K562 (cell line): ENCODE measurements around the gene IRF2BP2. TPM values are rescaled to one million over a fixed set of nuclear protein-coding genes. Genes with fewer than 3 reads are reported as not detected.

ENCODE experiments used
- TRIM28 ChIP-seq: fragments of 450-650 bp; IDR thresholded peaks from 2 replicates; pipeline ENCODE4 v1.6.1; 2017
- ZNF444 ChIP-seq: fragments of 250-450 bp; sonication (Bioruptor Pico); IDR thresholded peaks from 2 replicates; pipeline ENCODE4 v1.4.0; 2020; ENCODE audit warnings: mild to moderate bottlenecking, moderate library complexity
- ZNF780A ChIP-seq: fragments of 250-450 bp; sonication (Bioruptor Pico); IDR thresholded peaks from 2 replicates; pipeline ENCODE4 v1.5.0; 2021; ENCODE audit warnings: mild to moderate bottlenecking
- polyA plus RNA-seq, 8 experiments: library from polyadenylated mRNA; depleted of rRNA in 4 of 8; stranded (reverse) in 5 of 8; unstranded in 3 of 8; fragments of >200 nt; fragmentation: Nextera tagmentation in 2 of 8; fragmentation: Illumina TruSeq in 1 of 8; extraction: Ambion mirVana in 2 of 8; extraction: Trizol in 1 of 8; gene quantifications; 2 replicates each; pipeline versions ENCODE4 v1.2.1 to v1.2.3, GENCODE V29; 2011 to 2014; ENCODE audit warnings: inconsistent platforms in 1 of 8, missing spikeins in 1 of 8
- total RNA-seq, 7 experiments: library from RNA; depleted of rRNA in 6 of 7; stranded (reverse); fragments of >200 nt in 6 of 7; fragmentation: Illumina TruSeq in 2 of 7; extraction: Trizol in 2 of 7; gene quantifications; 2 replicates each; pipeline versions ENCODE4 v1.2.1 to v1.2.3, GENCODE V29; 2011 to 2021; ENCODE audit warnings: low replicate concordance in 1 of 7
- TF ChIP-seq, protein P1 (sequence below): fragments of 200-600 bp; sonication (generic); IDR thresholded peaks from one replicate; pipeline ENCODE4 v1.6.1; 2012; ENCODE audit warnings: mild to moderate bottlenecking, low read depth, low read length, inconsistent platforms
- TF ChIP-seq, protein P2 (sequence below): fragments of 250-450 bp; sonication (Bioruptor Pico); IDR thresholded peaks from 2 replicates; pipeline ENCODE4 v1.8.0; 2022; ENCODE audit warnings: moderate library complexity, mild to moderate bottlenecking, inconsistent platforms
- TF ChIP-seq, protein P3 (sequence below), 3 experiments: IDR thresholded peaks in 2 of 3; conservative IDR thresholded peaks in 1 of 3; 2 replicates each; pipeline ENCODE4 v1.5.1; 2011 to 2012; ENCODE audit warnings: low read length in 3 of 3, mild to moderate bottlenecking in 3 of 3, control low read depth in 2 of 3, improper control_type of control experiment in 1 of 3, inconsistent platforms in 1 of 3, low read depth in 1 of 3, mixed read lengths in 1 of 3, moderate library complexity in 1 of 3; ENCODE audit not compliant: insufficient read depth in 2 of 3
- TF ChIP-seq, protein P4 (sequence below): fragments of 250-450 bp; sonication (Bioruptor Pico); IDR thresholded peaks from 2 replicates; pipeline ENCODE4 v1.8.0; 2021; ENCODE audit warnings: borderline replicate concordance, mild to moderate bottlenecking, moderate library complexity; ENCODE audit not compliant: poor library complexity, severe bottlenecking

The IRF2BP2 gene
- total and polyA plus RNA-seq, 9 of the 15 experiments (the other 6 are each of a cell fraction or from before 2014, with no cell fraction given) = 7.7 to 68.6 (median 22.1) TPM

DNA sequence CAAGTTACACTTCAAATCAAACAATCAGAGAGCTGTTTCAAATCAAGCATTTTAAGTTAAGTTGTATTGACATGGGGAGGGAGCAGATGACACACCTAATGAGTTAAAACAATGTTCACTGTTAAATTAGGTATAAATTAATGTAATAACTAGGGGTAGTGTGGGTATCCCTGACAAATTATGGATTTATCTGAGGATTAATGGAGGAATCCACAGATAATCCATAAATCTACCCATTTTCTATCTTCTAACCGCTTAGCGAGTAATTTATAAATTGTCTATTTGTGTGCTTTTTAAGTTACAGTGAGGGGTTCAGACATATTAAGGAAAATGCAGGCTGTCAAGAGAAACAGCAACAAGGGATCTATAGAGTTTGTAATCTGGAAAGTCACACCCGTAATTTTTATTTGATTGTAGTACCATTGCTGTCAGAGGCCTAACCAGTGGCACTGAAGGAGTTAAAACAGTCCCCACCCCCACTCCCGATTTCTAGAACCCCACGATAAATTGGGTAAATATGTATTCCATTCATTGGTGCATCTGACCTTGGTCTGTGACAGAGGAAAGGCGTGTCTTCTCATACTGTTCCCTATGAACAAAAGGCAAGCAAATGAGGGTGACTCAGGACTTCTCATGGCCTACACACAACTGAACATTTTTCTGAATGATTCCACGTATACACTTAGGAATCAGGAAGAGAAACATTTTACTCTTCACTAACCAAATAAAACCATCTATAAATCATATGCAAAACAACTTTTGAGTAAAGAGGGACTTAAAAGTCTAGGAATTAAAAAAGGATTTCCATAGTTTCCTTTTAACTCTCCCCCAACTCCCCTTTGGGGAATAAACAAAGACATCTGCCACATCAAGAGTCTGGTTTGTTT is 7.4 kb downstream of the IRF2BP2 start (continued):
- TF ChIP-seq, protein P1, sequence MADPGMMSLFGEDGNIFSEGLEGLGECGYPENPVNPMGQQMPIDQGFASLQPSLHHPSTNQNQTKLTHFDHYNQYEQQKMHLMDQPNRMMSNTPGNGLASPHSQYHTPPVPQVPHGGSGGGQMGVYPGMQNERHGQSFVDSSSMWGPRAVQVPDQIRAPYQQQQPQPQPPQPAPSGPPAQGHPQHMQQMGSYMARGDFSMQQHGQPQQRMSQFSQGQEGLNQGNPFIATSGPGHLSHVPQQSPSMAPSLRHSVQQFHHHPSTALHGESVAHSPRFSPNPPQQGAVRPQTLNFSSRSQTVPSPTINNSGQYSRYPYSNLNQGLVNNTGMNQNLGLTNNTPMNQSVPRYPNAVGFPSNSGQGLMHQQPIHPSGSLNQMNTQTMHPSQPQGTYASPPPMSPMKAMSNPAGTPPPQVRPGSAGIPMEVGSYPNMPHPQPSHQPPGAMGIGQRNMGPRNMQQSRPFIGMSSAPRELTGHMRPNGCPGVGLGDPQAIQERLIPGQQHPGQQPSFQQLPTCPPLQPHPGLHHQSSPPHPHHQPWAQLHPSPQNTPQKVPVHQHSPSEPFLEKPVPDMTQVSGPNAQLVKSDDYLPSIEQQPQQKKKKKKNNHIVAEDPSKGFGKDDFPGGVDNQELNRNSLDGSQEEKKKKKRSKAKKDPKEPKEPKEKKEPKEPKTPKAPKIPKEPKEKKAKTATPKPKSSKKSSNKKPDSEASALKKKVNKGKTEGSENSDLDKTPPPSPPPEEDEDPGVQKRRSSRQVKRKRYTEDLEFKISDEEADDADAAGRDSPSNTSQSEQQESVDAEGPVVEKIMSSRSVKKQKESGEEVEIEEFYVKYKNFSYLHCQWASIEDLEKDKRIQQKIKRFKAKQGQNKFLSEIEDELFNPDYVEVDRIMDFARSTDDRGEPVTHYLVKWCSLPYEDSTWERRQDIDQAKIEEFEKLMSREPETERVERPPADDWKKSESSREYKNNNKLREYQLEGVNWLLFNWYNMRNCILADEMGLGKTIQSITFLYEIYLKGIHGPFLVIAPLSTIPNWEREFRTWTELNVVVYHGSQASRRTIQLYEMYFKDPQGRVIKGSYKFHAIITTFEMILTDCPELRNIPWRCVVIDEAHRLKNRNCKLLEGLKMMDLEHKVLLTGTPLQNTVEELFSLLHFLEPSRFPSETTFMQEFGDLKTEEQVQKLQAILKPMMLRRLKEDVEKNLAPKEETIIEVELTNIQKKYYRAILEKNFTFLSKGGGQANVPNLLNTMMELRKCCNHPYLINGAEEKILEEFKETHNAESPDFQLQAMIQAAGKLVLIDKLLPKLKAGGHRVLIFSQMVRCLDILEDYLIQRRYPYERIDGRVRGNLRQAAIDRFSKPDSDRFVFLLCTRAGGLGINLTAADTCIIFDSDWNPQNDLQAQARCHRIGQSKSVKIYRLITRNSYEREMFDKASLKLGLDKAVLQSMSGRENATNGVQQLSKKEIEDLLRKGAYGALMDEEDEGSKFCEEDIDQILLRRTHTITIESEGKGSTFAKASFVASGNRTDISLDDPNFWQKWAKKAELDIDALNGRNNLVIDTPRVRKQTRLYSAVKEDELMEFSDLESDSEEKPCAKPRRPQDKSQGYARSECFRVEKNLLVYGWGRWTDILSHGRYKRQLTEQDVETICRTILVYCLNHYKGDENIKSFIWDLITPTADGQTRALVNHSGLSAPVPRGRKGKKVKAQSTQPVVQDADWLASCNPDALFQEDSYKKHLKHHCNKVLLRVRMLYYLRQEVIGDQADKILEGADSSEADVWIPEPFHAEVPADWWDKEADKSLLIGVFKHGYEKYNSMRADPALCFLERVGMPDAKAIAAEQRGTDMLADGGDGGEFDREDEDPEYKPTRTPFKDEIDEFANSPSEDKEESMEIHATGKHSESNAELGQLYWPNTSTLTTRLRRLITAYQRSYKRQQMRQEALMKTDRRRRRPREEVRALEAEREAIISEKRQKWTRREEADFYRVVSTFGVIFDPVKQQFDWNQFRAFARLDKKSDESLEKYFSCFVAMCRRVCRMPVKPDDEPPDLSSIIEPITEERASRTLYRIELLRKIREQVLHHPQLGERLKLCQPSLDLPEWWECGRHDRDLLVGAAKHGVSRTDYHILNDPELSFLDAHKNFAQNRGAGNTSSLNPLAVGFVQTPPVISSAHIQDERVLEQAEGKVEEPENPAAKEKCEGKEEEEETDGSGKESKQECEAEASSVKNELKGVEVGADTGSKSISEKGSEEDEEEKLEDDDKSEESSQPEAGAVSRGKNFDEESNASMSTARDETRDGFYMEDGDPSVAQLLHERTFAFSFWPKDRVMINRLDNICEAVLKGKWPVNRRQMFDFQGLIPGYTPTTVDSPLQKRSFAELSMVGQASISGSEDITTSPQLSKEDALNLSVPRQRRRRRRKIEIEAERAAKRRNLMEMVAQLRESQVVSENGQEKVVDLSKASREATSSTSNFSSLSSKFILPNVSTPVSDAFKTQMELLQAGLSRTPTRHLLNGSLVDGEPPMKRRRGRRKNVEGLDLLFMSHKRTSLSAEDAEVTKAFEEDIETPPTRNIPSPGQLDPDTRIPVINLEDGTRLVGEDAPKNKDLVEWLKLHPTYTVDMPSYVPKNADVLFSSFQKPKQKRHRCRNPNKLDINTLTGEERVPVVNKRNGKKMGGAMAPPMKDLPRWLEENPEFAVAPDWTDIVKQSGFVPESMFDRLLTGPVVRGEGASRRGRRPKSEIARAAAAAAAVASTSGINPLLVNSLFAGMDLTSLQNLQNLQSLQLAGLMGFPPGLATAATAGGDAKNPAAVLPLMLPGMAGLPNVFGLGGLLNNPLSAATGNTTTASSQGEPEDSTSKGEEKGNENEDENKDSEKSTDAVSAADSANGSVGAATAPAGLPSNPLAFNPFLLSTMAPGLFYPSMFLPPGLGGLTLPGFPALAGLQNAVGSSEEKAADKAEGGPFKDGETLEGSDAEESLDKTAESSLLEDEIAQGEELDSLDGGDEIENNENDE = no peak
- TF ChIP-seq ZNF780A (peak; percentile 54; the same call in 1 of the 2 replicates), ZNF444 (CRISPR knock-in tag) (no peak), TRIM28 (no peak)
- TF ChIP-seq, protein P2, sequence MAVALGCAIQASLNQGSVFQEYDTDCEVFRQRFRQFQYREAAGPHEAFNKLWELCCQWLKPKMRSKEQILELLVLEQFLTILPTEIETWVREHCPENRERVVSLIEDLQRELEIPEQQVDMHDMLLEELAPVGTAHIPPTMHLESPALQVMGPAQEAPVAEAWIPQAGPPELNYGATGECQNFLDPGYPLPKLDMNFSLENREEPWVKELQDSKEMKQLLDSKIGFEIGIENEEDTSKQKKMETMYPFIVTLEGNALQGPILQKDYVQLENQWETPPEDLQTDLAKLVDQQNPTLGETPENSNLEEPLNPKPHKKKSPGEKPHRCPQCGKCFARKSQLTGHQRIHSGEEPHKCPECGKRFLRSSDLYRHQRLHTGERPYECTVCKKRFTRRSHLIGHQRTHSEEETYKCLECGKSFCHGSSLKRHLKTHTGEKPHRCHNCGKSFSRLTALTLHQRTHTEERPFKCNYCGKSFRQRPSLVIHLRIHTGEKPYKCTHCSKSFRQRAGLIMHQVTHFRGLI (CRISPR knock-in tag) = no peak; the same call in 1 of the 2 replicates
- TF ChIP-seq, protein P3, sequence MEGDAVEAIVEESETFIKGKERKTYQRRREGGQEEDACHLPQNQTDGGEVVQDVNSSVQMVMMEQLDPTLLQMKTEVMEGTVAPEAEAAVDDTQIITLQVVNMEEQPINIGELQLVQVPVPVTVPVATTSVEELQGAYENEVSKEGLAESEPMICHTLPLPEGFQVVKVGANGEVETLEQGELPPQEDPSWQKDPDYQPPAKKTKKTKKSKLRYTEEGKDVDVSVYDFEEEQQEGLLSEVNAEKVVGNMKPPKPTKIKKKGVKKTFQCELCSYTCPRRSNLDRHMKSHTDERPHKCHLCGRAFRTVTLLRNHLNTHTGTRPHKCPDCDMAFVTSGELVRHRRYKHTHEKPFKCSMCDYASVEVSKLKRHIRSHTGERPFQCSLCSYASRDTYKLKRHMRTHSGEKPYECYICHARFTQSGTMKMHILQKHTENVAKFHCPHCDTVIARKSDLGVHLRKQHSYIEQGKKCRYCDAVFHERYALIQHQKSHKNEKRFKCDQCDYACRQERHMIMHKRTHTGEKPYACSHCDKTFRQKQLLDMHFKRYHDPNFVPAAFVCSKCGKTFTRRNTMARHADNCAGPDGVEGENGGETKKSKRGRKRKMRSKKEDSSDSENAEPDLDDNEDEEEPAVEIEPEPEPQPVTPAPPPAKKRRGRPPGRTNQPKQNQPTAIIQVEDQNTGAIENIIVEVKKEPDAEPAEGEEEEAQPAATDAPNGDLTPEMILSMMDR (IDR thresholded peaks at IDR 0.05 in 2 of 3, conservative IDR thresholded peaks at IDR 0.05 in 1 of 3; ENCODE audit: insufficient read depth in 2 of 3, low read depth in 1 of 3, low read length in 3 of 3) = no peak
- TF ChIP-seq, protein P4, sequence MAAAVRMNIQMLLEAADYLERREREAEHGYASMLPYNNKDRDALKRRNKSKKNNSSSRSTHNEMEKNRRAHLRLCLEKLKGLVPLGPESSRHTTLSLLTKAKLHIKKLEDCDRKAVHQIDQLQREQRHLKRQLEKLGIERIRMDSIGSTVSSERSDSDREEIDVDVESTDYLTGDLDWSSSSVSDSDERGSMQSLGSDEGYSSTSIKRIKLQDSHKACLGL (CRISPR knock-in tag) = no peak
